GM12878 (cell line): ENCODE results near the gene ECT2. TPM values are rescaled to one million over a fixed set of nuclear protein-coding genes. Genes with fewer than 3 reads are reported as not detected.
A peak's percentile ranks its signal among the peaks of the same experiment; 100 is the strongest.

ENCODE experiments used
- ATAC-seq: fragments of 200-7000 bp; cut with Tn5 transposase; 3 replicates; pipeline ENCODE4 v1.9.1; 2020; ENCODE audit warnings: mild to moderate bottlenecking, moderate library complexity
- BruUV-seq: library from RNA; stranded (reverse); fragments of 400-500 nt; replicated peaks from 2 replicates; lab custom pipeline; 2021; lab: Mats Ljungman, UMichigan
- CTCF ChIA-PET: fragments of 300-600 bp; sonication (Branson Sonifier 250); formaldehyde crosslinking; extraction: SDS; loops from one replicate; lab custom pipeline; 2021; ENCODE audit warnings: inconsistent platforms; lab: Yijun Ruan, JAX
- POLR2A ChIA-PET: fragments of 350-600 bp; formaldehyde crosslinking; extraction: SDS; loops from one replicate; lab custom pipeline; 2021; ENCODE audit warnings: inconsistent platforms; lab: Charles Lee
- RAD21 ChIA-PET: fragments of 300-600 bp; sonication (Branson Sonifier 250); formaldehyde crosslinking; loops from one replicate; lab custom pipeline; 2023; ENCODE audit warnings: antibody characterized with exemption; ENCODE audit not compliant: unreplicated experiment; lab: Charles Lee
- SMC1A ChIA-PET: fragments of 300-600 bp; sonication (Branson Sonifier 250); formaldehyde crosslinking; loops from one replicate; lab custom pipeline; 2023; ENCODE audit not compliant: unreplicated experiment, uncharacterized antibody; lab: Charles Lee
- DNase-seq: peaks from one replicate; pipeline ENCODE4 v3.0.0-alpha.2; 2011; ENCODE audit warnings: low read depth, low spot score
- FAIRE-seq: peaks from 3 replicates; lab custom pipeline; 2011; peaks lifted over from hg19 to GRCh38; lab: Jason Lieb, UNC
- H2AFZ ChIP-seq: 2 replicates; pipeline ENCODE4 v1.6.0; 2011; ENCODE audit warnings: low read depth, low read length, control low read depth; ENCODE audit not compliant: control insufficient read depth
- H3K27ac ChIP-seq: 2 replicates; pipeline ENCODE4 v1.5.1; 2011; ENCODE audit warnings: control low read depth; ENCODE audit not compliant: control insufficient read depth, insufficient read depth
- H3K27me3 ChIP-seq, 2 experiments: replicated peaks in 1 of 2; 2 replicates each; pipeline versions ENCODE4 v1.6.0 to v1.6.1; 2011; ENCODE audit warnings: low read length in 1 of 2; ENCODE audit not compliant: control insufficient read depth in 2 of 2, insufficient read depth in 2 of 2
- H3K36me3 ChIP-seq, 2 experiments: 2 replicates each; pipeline ENCODE4 v1.5.1; 2011; ENCODE audit warnings: low read length in 1 of 2; ENCODE audit not compliant: control insufficient read depth in 2 of 2, insufficient read depth in 2 of 2
- H3K4me1 ChIP-seq: 2 replicates; pipeline ENCODE4 v1.6.1; 2011; ENCODE audit warnings: mild to moderate bottlenecking, low read length, moderate library complexity, mixed read lengths; ENCODE audit not compliant: control insufficient read depth, insufficient read depth
- H3K4me2 ChIP-seq: 2 replicates; pipeline ENCODE4 v1.6.0; 2011; ENCODE audit warnings: control low read depth; ENCODE audit not compliant: control insufficient read depth, insufficient read depth
- H3K4me3 ChIP-seq: fragments of 200-600 bp; sonication (generic); 2 replicates; pipeline ENCODE4 v1.5.1; 2016
- H3K79me2 ChIP-seq: 2 replicates; pipeline ENCODE4 v1.6.0; 2011; ENCODE audit warnings: low read length; ENCODE audit not compliant: control insufficient read depth, insufficient read depth
- H3K9ac ChIP-seq: 2 replicates; pipeline ENCODE4 v1.8.0; 2011; ENCODE audit warnings: low read length, control low read depth, mixed read lengths; ENCODE audit not compliant: control insufficient read depth, insufficient read depth
- H3K9me3 ChIP-seq: replicated peaks from 3 replicates; pipeline ENCODE4 v1.5.1; 2011; ENCODE audit warnings: mild to moderate bottlenecking, low read length; ENCODE audit not compliant: control insufficient read depth, insufficient read depth
- H4K20me1 ChIP-seq: 2 replicates; pipeline ENCODE4 v1.6.0; 2011; ENCODE audit not compliant: control insufficient read depth, insufficient read depth
- BRCA1 ChIP-seq: IDR thresholded peaks from 2 replicates; pipeline ENCODE4 v1.6.1; 2011; ENCODE audit warnings: low read depth, low read length, improper control_type of control experiment
- CBX3 ChIP-seq: fragments of 200-600 bp; sonication (generic); IDR thresholded peaks from 2 replicates; pipeline ENCODE4 v1.6.1; 2016; ENCODE audit warnings: low read depth, borderline replicate concordance
- CEBPB ChIP-seq, 2 experiments: fragments of 150-350 bp in 1 of 2; IDR thresholded peaks; 2 replicates each; pipeline ENCODE4 v1.6.1; 2012 to 2014; ENCODE audit warnings: low read depth in 2 of 2, low read length in 2 of 2, borderline replicate concordance in 1 of 2, inconsistent platforms in 1 of 2
- HDAC6 ChIP-seq: fragments of 200-600 bp; sonication (generic); IDR thresholded peaks from one replicate; pipeline ENCODE4 v1.8.0; 2017; ENCODE audit warnings: antibody characterized with exemption; ENCODE audit not compliant: unreplicated experiment
- JUNB ChIP-seq: IDR thresholded peaks from 2 replicates; pipeline ENCODE4 v1.6.1; 2016; ENCODE audit warnings: antibody characterized with exemption, mild to moderate bottlenecking
- PML ChIP-seq: IDR thresholded peaks from 2 replicates; pipeline ENCODE4 v1.6.1; 2012; ENCODE audit warnings: low read length, inconsistent platforms
- RAD51 ChIP-seq: fragments of 450-650 bp; IDR thresholded peaks from 2 replicates; pipeline ENCODE4 v1.6.1; 2016; ENCODE audit warnings: moderate library complexity, mild to moderate bottlenecking, inconsistent platforms
- TAF1 ChIP-seq: IDR thresholded peaks from 2 replicates; pipeline ENCODE4 v1.6.1; 2011; ENCODE audit warnings: mild to moderate bottlenecking, low read depth, low read length, borderline replicate concordance
- TBL1XR1 ChIP-seq: IDR thresholded peaks from 2 replicates; pipeline ENCODE4 v1.6.1; 2012; ENCODE audit warnings: low read depth, low read length, improper control_type of control experiment
- ZZZ3 ChIP-seq: IDR thresholded peaks from 2 replicates; pipeline ENCODE4 v1.6.1; 2011; ENCODE audit warnings: low read depth; ENCODE audit not compliant: control insufficient read depth, insufficient read length
- WGBS: methylation state at CpG from one replicate; pipeline ENCODE4 v1.1.6; 2016; ENCODE audit warnings: low lambda C conversion rate; ENCODE audit not compliant: insufficient replicate concordance, insufficient coverage; ENCODE audit errors: missing lambda C conversion rate; 5-methylcytosine and 5-hydroxymethylcytosine counted together
- in situ Hi-C: fragments of 300-500 bp; cut with MboI; formaldehyde crosslinking; loops from 9 replicates; pipeline ENCODE4 v1.14.3; 2018; ENCODE audit warnings: mixed read lengths
- intact Hi-C: fragments of 100-400 bp; cut with micrococcal nuclease; formaldehyde crosslinking; loops from one replicate; pipeline ENCODE4 v1.14.2; 2022; ENCODE audit not compliant: unreplicated experiment
- polyA plus RNA-seq, 11 experiments: library from polyadenylated mRNA; depleted of rRNA in 4 of 11; unstranded in 6 of 11; stranded (reverse) in 5 of 11; fragments of >200 nt; fragmentation: Nextera tagmentation in 4 of 11; fragmentation: Illumina TruSeq in 1 of 11; extraction: Ambion mirVana in 4 of 11; extraction: Trizol in 1 of 11; gene quantifications; 1 replicate in 1 of 11; 2 replicates in 10 of 11; pipeline versions ENCODE4 v1.2.1 to v1.2.3, GENCODE V29; 2011 to 2016; ENCODE audit warnings: inconsistent platforms in 2 of 11, missing spikeins in 2 of 11, low read depth in 1 of 11
- total RNA-seq, 4 experiments: library from RNA; depleted of rRNA in 3 of 4; stranded (reverse); fragments of >200 nt in 3 of 4; fragmentation: Illumina TruSeq in 1 of 4; extraction: Trizol in 1 of 4; gene quantifications; 2 replicates each; pipeline versions ENCODE4 v1.2.1 to v1.2.3, GENCODE V29; 2013 to 2021
- TF ChIP-seq, protein P1 (sequence below): fragments of 450-650 bp; formaldehyde crosslinking; IDR thresholded peaks from 2 replicates; pipeline ENCODE4 v1.4.0; 2020; ENCODE audit warnings: mild to moderate bottlenecking, moderate library complexity

ECT2 gene
- total and polyA plus RNA-seq, 10 of the 15 experiments (the other 5 are each of a cell fraction or from before 2014, with no cell fraction given) = 21.5 to 47.8 (median 38.2) TPM

DNA sequence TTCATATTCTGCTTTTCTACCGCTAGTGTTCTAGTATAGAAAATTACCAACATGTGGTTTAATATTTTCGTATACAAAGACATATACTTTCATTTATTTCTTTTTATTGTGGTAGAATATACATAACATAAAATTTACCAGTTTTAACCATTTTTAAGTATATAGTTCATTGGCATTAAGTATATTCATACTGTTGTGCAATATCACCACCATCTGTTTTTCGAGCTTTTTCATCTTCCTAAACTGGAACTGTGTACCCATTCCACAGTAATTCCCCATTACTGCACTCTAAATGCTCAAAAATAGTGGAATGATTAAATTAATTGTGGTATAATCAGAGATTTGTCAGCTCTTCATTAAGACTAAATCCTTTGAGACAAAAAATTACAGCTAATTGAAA, 62.9 kb downstream of the ECT2 start:
- H3K27me3 ChIP-seq = no peaks in the 10 kb centered on the region
- BruUV-seq = no TSS peak
- RAD21 ChIA-PET = no interaction called here
- no peak overlapping the region for H2AFZ ChIP-seq
- 98% methylated on average over 3 of the region's 3 CpGs for WGBS
- H3K9ac ChIP-seq = no peak overlapping the region
- no peak for TF ChIP-seq HDAC6
- TF ChIP-seq RAD51 = no peak
- TF ChIP-seq TBL1XR1 = no peak
- no peak for TF ChIP-seq CEBPB (IDR thresholded peaks at IDR 0.05; ENCODE audit: borderline replicate concordance in 1 of 2, low read depth in 2 of 2, low read length in 2 of 2)
- no peak for TF ChIP-seq CBX3
- no peak for TF ChIP-seq TAF1
- no peak for TF ChIP-seq PML
- CTCF ChIA-PET = interaction anchor here (1.5 kb wide), 1 partner anchor 63 kb away, joined by 4 read pairs; the partner anchor contains the start of gene ECT2
- H4K20me1 ChIP-seq = no peaks in the 10 kb centered on the region
- H3K4me3 ChIP-seq = no peak overlapping the region
- no peak overlapping the region for H3K27ac ChIP-seq
- FAIRE-seq (no peak), ATAC-seq (no peak), DNase-seq (no peak)
- intact Hi-C loops = loop anchor here (10.0 kb wide), 1 partner anchor 741 kb away; no protein-coding TSS in a partner anchor
- no peak overlapping the region for H3K4me2 ChIP-seq
- no peaks in the 10 kb centered on the region for H3K4me1 ChIP-seq
- no peaks in the 10 kb centered on the region for H3K9me3 ChIP-seq
- peaks cover 0 to 4% of the 10 kb centered on the region in 2 experiments for H3K36me3 ChIP-seq
- no peaks in the 10 kb centered on the region for H3K79me2 ChIP-seq
- POLR2A ChIA-PET = interaction anchor here (0.6 kb wide), 1 partner anchor 121 kb away, joined by 3 read pairs; no protein-coding TSS in a partner anchor
- in situ Hi-C loops = no loop called here
- SMC1A ChIA-PET = interaction anchor here (1.1 kb wide), 1 partner anchor 11 kb away, joined by 4 read pairs; no protein-coding TSS in a partner anchor

DNA sequence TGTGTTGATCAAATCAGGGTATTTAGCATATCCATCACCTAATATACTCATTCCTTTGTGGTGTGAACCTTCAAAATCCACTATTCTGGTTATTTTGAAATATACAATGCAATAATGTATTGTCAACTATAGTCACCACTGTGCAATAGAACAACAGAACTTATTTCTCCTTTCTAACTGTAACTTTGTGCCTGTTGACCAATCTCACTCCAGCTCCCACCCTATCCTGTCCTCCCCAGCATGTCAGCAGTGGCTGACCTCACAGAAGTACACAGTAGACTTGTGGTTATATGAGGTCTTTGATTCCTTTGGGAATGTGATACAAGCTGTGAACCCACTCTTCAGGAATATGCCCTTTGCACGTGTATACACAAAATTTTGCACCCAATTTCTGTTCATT, 64.2 kb downstream of the ECT2 start:
- H3K27ac ChIP-seq = no peak overlapping the region
- no peaks in the 10 kb centered on the region for H3K9me3 ChIP-seq
- H3K9ac ChIP-seq = no peak overlapping the region
- intact Hi-C loops = loop anchor here (10.0 kb wide), 1 partner anchor 740 kb away; no protein-coding TSS in a partner anchor
- ChIA-PET SMC1A (no interaction called here), POLR2A (no interaction called here), CTCF (no interaction called here), RAD21 (no interaction called here)
- DNase-seq = no peak
- no peak for ATAC-seq
- H3K27me3 ChIP-seq = no peaks in the 10 kb centered on the region
- TF ChIP-seq BRCA1 (no peak), ZZZ3 (no peak), JUNB (no peak)
- TF ChIP-seq, protein P1, sequence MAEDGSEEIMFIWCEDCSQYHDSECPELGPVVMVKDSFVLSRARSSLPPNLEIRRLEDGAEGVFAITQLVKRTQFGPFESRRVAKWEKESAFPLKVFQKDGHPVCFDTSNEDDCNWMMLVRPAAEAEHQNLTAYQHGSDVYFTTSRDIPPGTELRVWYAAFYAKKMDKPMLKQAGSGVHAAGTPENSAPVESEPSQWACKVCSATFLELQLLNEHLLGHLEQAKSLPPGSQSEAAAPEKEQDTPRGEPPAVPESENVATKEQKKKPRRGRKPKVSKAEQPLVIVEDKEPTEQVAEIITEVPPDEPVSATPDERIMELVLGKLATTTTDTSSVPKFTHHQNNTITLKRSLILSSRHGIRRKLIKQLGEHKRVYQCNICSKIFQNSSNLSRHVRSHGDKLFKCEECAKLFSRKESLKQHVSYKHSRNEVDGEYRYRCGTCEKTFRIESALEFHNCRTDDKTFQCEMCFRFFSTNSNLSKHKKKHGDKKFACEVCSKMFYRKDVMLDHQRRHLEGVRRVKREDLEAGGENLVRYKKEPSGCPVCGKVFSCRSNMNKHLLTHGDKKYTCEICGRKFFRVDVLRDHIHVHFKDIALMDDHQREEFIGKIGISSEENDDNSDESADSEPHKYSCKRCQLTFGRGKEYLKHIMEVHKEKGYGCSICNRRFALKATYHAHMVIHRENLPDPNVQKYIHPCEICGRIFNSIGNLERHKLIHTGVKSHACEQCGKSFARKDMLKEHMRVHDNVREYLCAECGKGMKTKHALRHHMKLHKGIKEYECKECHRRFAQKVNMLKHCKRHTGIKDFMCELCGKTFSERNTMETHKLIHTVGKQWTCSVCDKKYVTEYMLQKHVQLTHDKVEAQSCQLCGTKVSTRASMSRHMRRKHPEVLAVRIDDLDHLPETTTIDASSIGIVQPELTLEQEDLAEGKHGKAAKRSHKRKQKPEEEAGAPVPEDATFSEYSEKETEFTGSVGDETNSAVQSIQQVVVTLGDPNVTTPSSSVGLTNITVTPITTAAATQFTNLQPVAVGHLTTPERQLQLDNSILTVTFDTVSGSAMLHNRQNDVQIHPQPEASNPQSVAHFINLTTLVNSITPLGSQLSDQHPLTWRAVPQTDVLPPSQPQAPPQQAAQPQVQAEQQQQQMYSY (CRISPR knock-in tag) = no peak
- H3K4me2 ChIP-seq = no peak overlapping the region
- no peaks in the 10 kb centered on the region for H4K20me1 ChIP-seq
- 100% methylated on average over 1 of the region's 1 CpG for WGBS
- H3K4me1 ChIP-seq = no peaks in the 10 kb centered on the region
- no peak overlapping the region for H3K4me3 ChIP-seq
- H3K36me3 ChIP-seq = peaks cover 0 to 4% of the 10 kb centered on the region in 2 experiments; a peak in 3 of 4 replicates
- in situ Hi-C loops = no loop called here
- peak; percentile 64 for FAIRE-seq
- H3K79me2 ChIP-seq = no peaks in the 10 kb centered on the region
- H2AFZ ChIP-seq = no peak overlapping the region
- no TSS peak for BruUV-seq
